Esophagus muscularis mucosa (tissue), 3 donors: ENCODE measurements around the gene TRIM52.
"Not testable (repeated sequence)": the region's sequence is repeated elsewhere in the genome, so short reads cannot be mapped to it uniquely, and the experiment has no call there.

Experiments used
- CTCF ChIP-seq, 3 experiments: fragments of 200-600 bp in 2 of 3; fragments of 450-650 bp in 1 of 3; sonication (generic) in 2 of 3; IDR thresholded peaks; one replicate each; pipeline ENCODE4 v1.5.1; 2017 to 2019; ENCODE audit warnings: antibody characterized with exemption in 3 of 3, mild to moderate bottlenecking in 2 of 3, moderate library complexity in 1 of 3
- POLR2AphosphoS5 ChIP-seq, 2 donors: sonication (generic); formaldehyde crosslinking; IDR thresholded peaks; one replicate each; pipeline ENCODE4 v1.6.1; 2017; ENCODE audit warnings: antibody characterized with exemption in 2 of 2

DNA sequence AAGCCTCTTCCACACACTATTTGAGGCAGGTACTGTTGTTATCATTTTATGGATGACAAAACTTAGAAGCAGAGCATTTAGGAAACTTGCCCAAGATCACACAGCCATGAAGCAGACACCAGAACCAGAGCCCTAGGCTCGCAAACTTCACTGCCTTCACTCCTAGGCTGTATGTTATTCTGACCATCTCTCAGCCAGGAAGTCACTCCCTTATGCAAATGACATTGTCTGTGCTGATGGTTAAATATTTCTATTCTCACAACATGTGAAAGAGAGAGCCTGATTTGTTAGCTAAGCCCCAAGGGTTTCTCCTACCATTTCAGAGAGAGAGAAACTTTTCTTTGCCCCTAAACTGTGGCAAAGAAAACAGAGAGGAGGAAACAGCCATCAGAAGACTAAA is 26.4 kb upstream of the TRIM52 start:
- TF ChIP-seq CTCF, POLR2AphosphoS5 (IDR thresholded peaks at IDR 0.05): not testable (repeated sequence)
